ENCODE results near the gene KCNJ5. TPM values are rescaled to one million over a fixed set of nuclear protein-coding genes. Genes with fewer than 3 reads are reported as not detected.

KCNJ5 gene
- total RNA-seq, 1 experiment from 2014 or later, result not detected

DNA sequence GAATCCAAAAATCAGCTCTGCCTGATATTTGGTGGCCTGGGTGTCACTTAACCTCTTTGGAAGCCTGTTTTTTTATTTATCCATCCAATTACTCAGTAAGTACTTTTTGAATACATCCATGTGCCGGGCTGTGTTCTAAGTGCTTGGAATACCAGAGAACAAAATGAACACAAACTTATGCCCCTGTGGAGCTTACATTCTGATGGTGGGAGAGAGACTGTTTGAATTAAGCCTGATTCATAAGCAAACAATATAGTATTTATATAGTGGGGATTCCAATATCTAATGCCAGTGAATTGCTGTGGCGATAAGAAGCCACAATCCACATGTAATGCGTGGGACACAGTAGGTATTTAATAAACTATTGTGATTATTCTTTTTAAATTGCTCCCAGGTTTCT lies 19.4 kb downstream of the KCNJ5 start:
- DNase-seq, result no peak
- no peak overlapping the region for H3K4me2 ChIP-seq (ENCODE audit: low read depth, low read length, poor library complexity, severe bottlenecking)
- H3K4me1 ChIP-seq (ENCODE audit: low read length), result no peaks in the 10 kb centered on the region
- no peaks in the 10 kb centered on the region for H4K20me1 ChIP-seq (ENCODE audit: insufficient read depth, low read depth, low read length)
- no peak overlapping the region for H2AFZ ChIP-seq (ENCODE audit: low read length)
- H3K9me3 ChIP-seq (ENCODE audit: low read length), result no peaks in the 10 kb centered on the region
- H3K9me2 ChIP-seq (replicated peaks; ENCODE audit: insufficient read depth, low read length), result no peaks in the 10 kb centered on the region
- H3K79me2 ChIP-seq (ENCODE audit: low read length), result no peaks in the 10 kb centered on the region
- no peak overlapping the region for H3K4me3 ChIP-seq (ENCODE audit: low read length)
- H3K36me3 ChIP-seq (ENCODE audit: insufficient read depth, low read length), result no peaks in the 10 kb centered on the region
- no peaks in the 10 kb centered on the region for H3K27me3 ChIP-seq (ENCODE audit: low read length)
- no peak overlapping the region for H3K27ac ChIP-seq (ENCODE audit: low read length)
- no peak overlapping the region for H3K9ac ChIP-seq (ENCODE audit: low read length)

DNA sequence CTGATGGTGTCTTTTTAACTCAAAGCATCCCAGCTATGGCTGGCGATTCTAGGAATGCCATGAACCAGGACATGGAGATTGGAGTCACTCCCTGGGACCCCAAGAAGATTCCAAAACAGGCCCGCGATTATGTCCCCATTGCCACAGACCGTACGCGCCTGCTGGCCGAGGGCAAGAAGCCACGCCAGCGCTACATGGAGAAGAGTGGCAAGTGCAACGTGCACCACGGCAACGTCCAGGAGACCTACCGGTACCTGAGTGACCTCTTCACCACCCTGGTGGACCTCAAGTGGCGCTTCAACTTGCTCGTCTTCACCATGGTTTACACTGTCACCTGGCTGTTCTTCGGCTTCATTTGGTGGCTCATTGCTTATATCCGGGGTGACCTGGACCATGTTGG lies 20.1 kb downstream of the KCNJ5 start:
- Histone ChIP-seq H4K20me1 (ENCODE audit: insufficient read depth, low read depth, low read length) (no peaks in the 10 kb centered on the region), H3K79me2 (ENCODE audit: low read length) (no peaks in the 10 kb centered on the region), H3K4me1 (ENCODE audit: low read length) (no peaks in the 10 kb centered on the region), H2AFZ (ENCODE audit: low read length) (no peak overlapping the region), H3K9ac (ENCODE audit: low read length) (no peak overlapping the region), H3K9me2 (replicated peaks; ENCODE audit: insufficient read depth, low read length) (no peaks in the 10 kb centered on the region), H3K4me2 (ENCODE audit: low read depth, low read length, poor library complexity, severe bottlenecking) (no peak overlapping the region), H3K4me3 (ENCODE audit: low read length) (no peak overlapping the region), H3K27ac (ENCODE audit: low read length) (no peak overlapping the region), H3K9me3 (ENCODE audit: low read length) (no peaks in the 10 kb centered on the region), H3K27me3 (ENCODE audit: low read length) (no peaks in the 10 kb centered on the region), H3K36me3 (ENCODE audit: insufficient read depth, low read length) (no peaks in the 10 kb centered on the region)
- DNase-seq, result no peak

- no peak for DNase-seq
- Histone ChIP-seq H3K27me3 (ENCODE audit: low read length) (no peaks in the 10 kb centered on the region), H4K20me1 (ENCODE audit: insufficient read depth, low read depth, low read length) (no peaks in the 10 kb centered on the region), H3K36me3 (ENCODE audit: insufficient read depth, low read length) (no peaks in the 10 kb centered on the region), H2AFZ (ENCODE audit: low read length) (no peak overlapping the region), H3K4me3 (ENCODE audit: low read length) (no peak overlapping the region), H3K9me3 (ENCODE audit: low read length) (no peaks in the 10 kb centered on the region), H3K4me1 (ENCODE audit: low read length) (no peaks in the 10 kb centered on the region), H3K79me2 (ENCODE audit: low read length) (no peaks in the 10 kb centered on the region), H3K4me2 (ENCODE audit: low read depth, low read length, poor library complexity, severe bottlenecking) (no peak overlapping the region), H3K27ac (ENCODE audit: low read length) (no peak overlapping the region), H3K9ac (ENCODE audit: low read length) (no peak overlapping the region), H3K9me2 (replicated peaks; ENCODE audit: insufficient read depth, low read length) (no peaks in the 10 kb centered on the region)
Measured at GRCh38 chr11:128911701-128912100, 20.5 kb downstream of the KCNJ5 start.

GRCh38 chr11:128913806-128914205 lies 22.6 kb downstream of the KCNJ5 start:
- Histone ChIP-seq H3K79me2 (ENCODE audit: low read length) (no peaks in the 10 kb centered on the region), H3K36me3 (ENCODE audit: insufficient read depth, low read length) (no peaks in the 10 kb centered on the region), H3K4me1 (ENCODE audit: low read length) (no peaks in the 10 kb centered on the region), H3K4me2 (ENCODE audit: low read depth, low read length, poor library complexity, severe bottlenecking) (no peak overlapping the region), H3K9ac (ENCODE audit: low read length) (no peak overlapping the region), H3K4me3 (ENCODE audit: low read length) (no peak overlapping the region), H3K9me2 (replicated peaks; ENCODE audit: insufficient read depth, low read length) (no peaks in the 10 kb centered on the region), H3K9me3 (ENCODE audit: low read length) (no peaks in the 10 kb centered on the region), H2AFZ (ENCODE audit: low read length) (no peak overlapping the region), H4K20me1 (ENCODE audit: insufficient read depth, low read depth, low read length) (no peaks in the 10 kb centered on the region), H3K27me3 (ENCODE audit: low read length) (no peaks in the 10 kb centered on the region), H3K27ac (ENCODE audit: low read length) (no peak overlapping the region)
- DNase-seq, result no peak

DNA sequence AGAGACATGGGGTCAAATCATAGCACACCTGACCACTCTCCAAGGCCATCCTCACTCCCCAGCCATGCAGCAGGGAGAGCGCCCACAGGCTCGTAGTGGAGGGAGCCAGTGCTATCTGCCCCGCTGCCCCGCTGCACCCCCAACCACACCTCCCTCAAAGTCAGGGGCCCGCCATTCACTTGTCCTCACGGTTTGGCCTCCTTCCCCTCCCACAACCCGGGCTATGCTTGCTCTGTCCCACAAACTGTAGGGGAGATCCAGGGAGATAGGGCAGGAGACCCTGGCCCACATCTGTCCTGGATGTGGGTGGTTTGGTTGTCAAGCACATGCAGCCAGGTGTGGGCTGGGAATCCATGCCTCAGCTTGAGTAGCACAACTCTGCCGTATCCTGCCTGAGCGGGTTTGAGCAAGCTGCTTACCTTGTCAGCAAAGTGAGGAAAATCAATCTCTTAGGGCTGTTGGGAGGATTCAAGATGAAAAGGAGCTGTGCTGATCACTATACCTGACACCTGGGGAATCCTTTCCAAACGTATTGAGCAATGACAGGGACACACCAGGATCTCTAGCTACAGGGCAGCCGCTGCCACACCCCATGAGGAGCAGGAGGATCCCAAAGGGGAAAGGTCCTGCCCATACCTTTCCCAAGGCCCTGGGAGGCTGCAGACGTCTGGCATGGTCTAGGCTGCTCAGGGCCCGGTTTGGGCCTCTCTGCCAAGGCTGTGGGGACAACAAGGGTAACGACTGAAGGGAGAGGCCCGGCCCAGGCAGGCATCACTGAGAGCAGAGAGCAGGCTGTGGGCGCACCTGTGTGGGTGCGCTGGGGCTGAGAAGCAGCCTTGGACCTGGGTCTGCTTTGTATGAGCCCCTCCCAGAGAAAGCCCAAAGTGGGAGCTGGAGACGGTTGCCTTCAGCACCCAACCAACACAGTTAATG lies 23.3 kb downstream of the KCNJ5 start:
- Histone ChIP-seq H2AFZ (ENCODE audit: low read length) (no peak overlapping the region), H3K4me1 (ENCODE audit: low read length) (no peaks in the 10 kb centered on the region), H3K9ac (ENCODE audit: low read length) (no peak overlapping the region), H4K20me1 (ENCODE audit: insufficient read depth, low read depth, low read length) (no peaks in the 10 kb centered on the region), H3K27ac (ENCODE audit: low read length) (no peak overlapping the region), H3K79me2 (ENCODE audit: low read length) (no peaks in the 10 kb centered on the region), H3K4me2 (ENCODE audit: low read depth, low read length, poor library complexity, severe bottlenecking) (no peak overlapping the region), H3K36me3 (ENCODE audit: insufficient read depth, low read length) (no peaks in the 10 kb centered on the region), H3K4me3 (ENCODE audit: low read length) (no peak overlapping the region), H3K9me3 (ENCODE audit: low read length) (no peaks in the 10 kb centered on the region), H3K27me3 (ENCODE audit: low read length) (no peaks in the 10 kb centered on the region), H3K9me2 (replicated peaks; ENCODE audit: insufficient read depth, low read length) (no peaks in the 10 kb centered on the region)
- DNase-seq, result no peak

GRCh38 chr11:128915149-128915521 lies 24.0 kb downstream of the KCNJ5 start:
- Histone ChIP-seq H3K9me2 (replicated peaks; ENCODE audit: insufficient read depth, low read length) (no peaks in the 10 kb centered on the region), H3K4me2 (ENCODE audit: low read depth, low read length, poor library complexity, severe bottlenecking) (no peak overlapping the region), H3K9me3 (ENCODE audit: low read length) (no peaks in the 10 kb centered on the region), H3K9ac (ENCODE audit: low read length) (no peak overlapping the region), H3K36me3 (ENCODE audit: insufficient read depth, low read length) (no peaks in the 10 kb centered on the region), H3K27ac (ENCODE audit: low read length) (no peak overlapping the region), H3K79me2 (ENCODE audit: low read length) (no peaks in the 10 kb centered on the region), H3K4me1 (ENCODE audit: low read length) (no peaks in the 10 kb centered on the region), H4K20me1 (ENCODE audit: insufficient read depth, low read depth, low read length) (no peaks in the 10 kb centered on the region), H3K4me3 (ENCODE audit: low read length) (no peak overlapping the region), H3K27me3 (ENCODE audit: low read length) (no peaks in the 10 kb centered on the region), H2AFZ (ENCODE audit: low read length) (no peak overlapping the region)
- no peak for DNase-seq

GRCh38 chr11:128916037-128916572 lies 24.9 kb downstream of the KCNJ5 start:
- H3K27me3 ChIP-seq (ENCODE audit: low read length), result no peaks in the 10 kb centered on the region
- H3K4me1 ChIP-seq (ENCODE audit: low read length), result no peaks in the 10 kb centered on the region
- H2AFZ ChIP-seq (ENCODE audit: low read length), result no peak overlapping the region
- H3K27ac ChIP-seq (ENCODE audit: low read length), result no peak overlapping the region
- H3K9me3 ChIP-seq (ENCODE audit: low read length), result no peaks in the 10 kb centered on the region
- no peak overlapping the region for H3K9ac ChIP-seq (ENCODE audit: low read length)
- H3K4me3 ChIP-seq (ENCODE audit: low read length), result no peak overlapping the region
- H3K36me3 ChIP-seq (ENCODE audit: insufficient read depth, low read length), result no peaks in the 10 kb centered on the region
- no peak for DNase-seq
- no peaks in the 10 kb centered on the region for H3K9me2 ChIP-seq (replicated peaks; ENCODE audit: insufficient read depth, low read length)
- H4K20me1 ChIP-seq (ENCODE audit: insufficient read depth, low read depth, low read length), result no peaks in the 10 kb centered on the region
- no peak overlapping the region for H3K4me2 ChIP-seq (ENCODE audit: low read depth, low read length, poor library complexity, severe bottlenecking)
- H3K79me2 ChIP-seq (ENCODE audit: low read length), result no peaks in the 10 kb centered on the region

- Histone ChIP-seq H4K20me1 (ENCODE audit: insufficient read depth, low read depth, low read length) (no peaks in the 10 kb centered on the region), H3K4me3 (ENCODE audit: low read length) (no peak overlapping the region), H3K27me3 (ENCODE audit: low read length) (no peaks in the 10 kb centered on the region), H3K4me2 (ENCODE audit: low read depth, low read length, poor library complexity, severe bottlenecking) (no peak overlapping the region), H3K27ac (ENCODE audit: low read length) (no peak overlapping the region), H3K9me3 (ENCODE audit: low read length) (no peaks in the 10 kb centered on the region), H2AFZ (ENCODE audit: low read length) (no peak overlapping the region), H3K36me3 (ENCODE audit: insufficient read depth, low read length) (no peaks in the 10 kb centered on the region), H3K9ac (ENCODE audit: low read length) (no peak overlapping the region), H3K4me1 (ENCODE audit: low read length) (no peaks in the 10 kb centered on the region), H3K79me2 (ENCODE audit: low read length) (no peaks in the 10 kb centered on the region), H3K9me2 (replicated peaks; ENCODE audit: insufficient read depth, low read length) (no peaks in the 10 kb centered on the region)
- no peak for DNase-seq
Measured at GRCh38 chr11:128916681-128917080, 25.5 kb downstream of the KCNJ5 start.
